Esophagus squamous epithelium (tissue), 5 donors: ENCODE data around the gene MYOM3. TPM values are rescaled to one million over a fixed set of nuclear protein-coding genes. Genes with fewer than 3 reads are reported as not detected.

ENCODE experiments used
- DNase-seq: peaks from one replicate; lab custom pipeline; 2025; lab: John Stamatoyannopoulos, UW
- H3K27ac ChIP-seq, 4 donors: fragments of 200-600 bp; sonication (generic); one replicate each; pipeline ENCODE4 v1.5.1; 2016 to 2019; ENCODE audit warnings: mild to moderate bottlenecking in 1 of 4
- H3K27me3 ChIP-seq, 4 donors: fragments of 200-600 bp; sonication (generic); 1 replicate in 3 of 4; 2 replicates in 1 of 4; pipeline versions ENCODE4 v1.5.1 to v1.6.0; 2017 to 2021; ENCODE audit warnings: antibody characterized with exemption in 1 of 4
- H3K36me3 ChIP-seq, 3 donors: fragments of 200-600 bp; sonication (generic); one replicate each; pipeline ENCODE4 v1.5.1; 2016 to 2019
- H3K4me1 ChIP-seq, 3 donors: fragments of 200-600 bp; sonication (generic); one replicate each; pipeline ENCODE4 v1.5.1; 2017 to 2019
- H3K4me3 ChIP-seq, 4 donors: fragments of 200-600 bp; sonication (generic); 1 replicate in 3 of 4; 2 replicates in 1 of 4; pipeline ENCODE4 v1.5.1; 2016 to 2019; ENCODE audit warnings: mild to moderate bottlenecking in 2 of 4, moderate library complexity in 1 of 4
- H3K9me3 ChIP-seq, 3 donors: fragments of 200-600 bp; sonication (generic); one replicate each; pipeline ENCODE4 v1.5.1; 2016 to 2019
- POLR2A ChIP-seq, 4 donors: fragments of 450-650 bp; IDR thresholded peaks; one replicate each; pipeline ENCODE4 v1.6.1; 2017; ENCODE audit warnings: antibody characterized with exemption in 4 of 4, mild to moderate bottlenecking in 4 of 4, moderate library complexity in 3 of 4
- WGBS, 2 donors: methylation state at CpG; one replicate each; pipeline ENCODE4 v1.1.5; 2018; 5-methylcytosine and 5-hydroxymethylcytosine counted together
- intact Hi-C: fragments of 100-400 bp; cut with DNase I; formaldehyde crosslinking; loops from one replicate; pipeline ENCODE4 v1.15.0; 2022
- total RNA-seq, 4 donors: library from RNA; depleted of rRNA; stranded (reverse); fragments of >200 nt; gene quantifications; one replicate each; pipeline ENCODE4 v1.1.0, GENCODE V29; 2016
- TF ChIP-seq, protein P1 (sequence below), 6 experiments: fragments of 450-650 bp in 4 of 6; fragments of 200-600 bp in 2 of 6; sonication (generic) in 2 of 6; IDR thresholded peaks; one replicate each; pipeline ENCODE4 v1.5.1; 2016 to 2019; ENCODE audit warnings: antibody characterized with exemption in 6 of 6, mild to moderate bottlenecking in 4 of 6, moderate library complexity in 4 of 6
- donor health status: DM: yes; HTN: yes; CAD: no.

The MYOM3 gene
- total RNA-seq, 4 donors from 2014 or later: 0.30 to 1.1 (median 0.56) TPM

DNA sequence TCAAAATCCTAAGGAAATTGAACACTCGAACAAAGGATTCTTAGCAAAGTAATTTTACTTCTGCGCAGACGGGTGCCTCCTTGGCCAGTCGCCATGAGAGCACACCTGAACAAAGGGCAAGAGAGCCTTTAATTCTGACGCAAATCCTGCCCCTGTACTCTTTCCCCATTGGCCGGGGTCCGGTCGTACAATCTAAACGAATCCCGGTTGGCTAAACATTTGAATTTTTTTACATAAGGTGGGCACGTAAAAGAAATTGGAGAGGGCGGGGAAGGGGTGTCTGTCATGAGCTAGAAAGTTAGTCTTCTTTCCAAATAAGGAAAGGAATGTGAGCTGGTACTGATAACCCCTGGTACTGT lies 39.2 kb upstream of the MYOM3 start:
- intact Hi-C loops: no loop called here
- peak overlapping the region in 2 of 4 donors; percentile 33 to 78 for H3K27ac ChIP-seq
- TF ChIP-seq, protein P1, sequence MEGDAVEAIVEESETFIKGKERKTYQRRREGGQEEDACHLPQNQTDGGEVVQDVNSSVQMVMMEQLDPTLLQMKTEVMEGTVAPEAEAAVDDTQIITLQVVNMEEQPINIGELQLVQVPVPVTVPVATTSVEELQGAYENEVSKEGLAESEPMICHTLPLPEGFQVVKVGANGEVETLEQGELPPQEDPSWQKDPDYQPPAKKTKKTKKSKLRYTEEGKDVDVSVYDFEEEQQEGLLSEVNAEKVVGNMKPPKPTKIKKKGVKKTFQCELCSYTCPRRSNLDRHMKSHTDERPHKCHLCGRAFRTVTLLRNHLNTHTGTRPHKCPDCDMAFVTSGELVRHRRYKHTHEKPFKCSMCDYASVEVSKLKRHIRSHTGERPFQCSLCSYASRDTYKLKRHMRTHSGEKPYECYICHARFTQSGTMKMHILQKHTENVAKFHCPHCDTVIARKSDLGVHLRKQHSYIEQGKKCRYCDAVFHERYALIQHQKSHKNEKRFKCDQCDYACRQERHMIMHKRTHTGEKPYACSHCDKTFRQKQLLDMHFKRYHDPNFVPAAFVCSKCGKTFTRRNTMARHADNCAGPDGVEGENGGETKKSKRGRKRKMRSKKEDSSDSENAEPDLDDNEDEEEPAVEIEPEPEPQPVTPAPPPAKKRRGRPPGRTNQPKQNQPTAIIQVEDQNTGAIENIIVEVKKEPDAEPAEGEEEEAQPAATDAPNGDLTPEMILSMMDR (IDR thresholded peaks at IDR 0.05): no peak
- no peak for TF ChIP-seq POLR2A (IDR thresholded peaks at IDR 0.05)
- H3K4me3 ChIP-seq: no peak overlapping the region
- peaks cover 0 to 3% (median 0%) of the 10 kb centered on the region in 3 donors for H3K36me3 ChIP-seq
- H3K4me1 ChIP-seq: peaks cover 0 to 24% (median 5%) of the 10 kb centered on the region in 3 donors
- no peaks in the 10 kb centered on the region for H3K9me3 ChIP-seq
- H3K27me3 ChIP-seq: peaks cover 0 to 29% (median 0%) of the 10 kb centered on the region in 4 donors
- no peak for DNase-seq
- 4 to 20% methylated on average over 12 of the region's 12 CpGs for WGBS, 2 donors

GRCh38 chr1:24150234-24151174 lies 38.6 kb upstream of the MYOM3 start:
- H3K27ac ChIP-seq: peak overlapping the region; percentile 11 to 81 (median 74)
- WGBS, 2 donors: 12 to 19% methylated on average over 16 to 21 of the region's 36 CpGs
- peak overlapping the region in 3 of 4 donors; percentile 31 to 41 (median 35) for H3K4me3 ChIP-seq
- intact Hi-C loops: no loop called here
- peaks cover 0 to 29% (median 0%) of the 10 kb centered on the region in 4 donors for H3K27me3 ChIP-seq
- no peaks in the 10 kb centered on the region for H3K9me3 ChIP-seq
- H3K4me1 ChIP-seq: peaks cover 0 to 24% (median 5%) of the 10 kb centered on the region in 3 donors
- DNase-seq: peak; percentile 40
- no peaks in the 10 kb centered on the region for H3K36me3 ChIP-seq
- TF ChIP-seq, protein P1 (IDR thresholded peaks at IDR 0.05): peak; percentile 79 to 97 (median 94)
- TF ChIP-seq POLR2A (IDR thresholded peaks at IDR 0.05): no peak

GRCh38 chr1:24149866-24150233 lies 37.9 kb upstream of the MYOM3 start:
- no peak for TF ChIP-seq POLR2A (IDR thresholded peaks at IDR 0.05)
- TF ChIP-seq, protein P1 (IDR thresholded peaks at IDR 0.05): no peak
- Histone ChIP-seq H3K27me3 (peaks cover 0 to 29% (median 0%) of the 10 kb centered on the region in 4 donors), H3K9me3 (no peaks in the 10 kb centered on the region), H3K4me1 (peaks cover 0 to 24% (median 5%) of the 10 kb centered on the region in 3 donors), H3K36me3 (no peaks in the 10 kb centered on the region), H3K4me3 (peak overlapping the region in 3 of 4 donors; percentile 31 to 41 (median 35)), H3K27ac (peak overlapping the region; percentile 11 to 81 (median 74))
- intact Hi-C loops: no loop called here
- no peak for DNase-seq
- WGBS, 2 donors: 31 to 32% methylated on average over 5 of the region's 5 CpGs

- H3K27ac ChIP-seq: no peak overlapping the region
- H3K36me3 ChIP-seq: no peaks in the 10 kb centered on the region
- 63 to 67% methylated on average over 5 of the region's 6 CpGs for WGBS, 2 donors
- H3K9me3 ChIP-seq: no peaks in the 10 kb centered on the region
- TF ChIP-seq, protein P1 (IDR thresholded peaks at IDR 0.05): no peak
- no peak for TF ChIP-seq POLR2A (IDR thresholded peaks at IDR 0.05)
- peaks cover 7 to 40% (median 9%) of the 10 kb centered on the region in 3 donors for H3K4me1 ChIP-seq
- DNase-seq: no peak
- intact Hi-C loops: no loop called here
- no peak overlapping the region for H3K4me3 ChIP-seq
- H3K27me3 ChIP-seq: peaks cover 0 to 22% (median 0%) of the 10 kb centered on the region in 4 donors
Observed at GRCh38 chr1:24147816-24148215, 35.9 kb upstream of the MYOM3 start.

DNA sequence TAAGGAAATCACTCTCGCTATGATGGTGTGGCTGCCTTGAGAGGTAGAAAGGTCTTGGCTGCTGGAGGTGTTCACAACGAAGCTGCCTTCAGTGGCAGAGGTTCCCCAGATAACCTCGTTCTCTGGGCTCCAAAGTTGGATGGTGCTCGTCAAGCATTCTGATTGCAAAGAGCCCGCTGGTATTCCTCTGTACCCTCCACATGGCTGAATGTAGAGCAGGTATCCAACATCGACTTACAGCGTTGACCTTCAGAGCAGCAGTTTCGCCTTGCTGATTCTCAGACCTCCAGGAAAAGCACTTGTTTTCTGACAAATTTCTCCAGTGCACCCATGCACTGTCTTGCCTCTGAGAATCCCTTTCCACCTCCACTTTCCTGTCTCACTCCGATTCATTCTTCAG lies 35.3 kb upstream of the MYOM3 start:
- Histone ChIP-seq H3K4me1 (peaks cover 9 to 46% (median 10%) of the 10 kb centered on the region in 3 donors), H3K27me3 (peaks cover 0 to 20% (median 0%) of the 10 kb centered on the region in 4 donors), H3K9me3 (no peaks in the 10 kb centered on the region), H3K36me3 (no peaks in the 10 kb centered on the region), H3K4me3 (no peak overlapping the region), H3K27ac (no peak overlapping the region)
- WGBS, 2 donors: 84 to 89% methylated on average over 9 of the region's 9 CpGs
- DNase-seq: no peak
- intact Hi-C loops: no loop called here
- TF ChIP-seq POLR2A (IDR thresholded peaks at IDR 0.05): no peak
- TF ChIP-seq, protein P1 (IDR thresholded peaks at IDR 0.05): no peak
